Loucy (cell line): ENCODE data around the gene PSAPL1.

Experiments used
- CTCF ChIP-seq: fragments of 200-600 bp; sonication (generic); conservative IDR thresholded peaks from 2 replicates; pipeline ENCODE4 v1.5.1; 2014; ENCODE audit warnings: mild to moderate bottlenecking, antibody characterized with exemption, low read length
- EZH2phosphoT487 ChIP-seq: fragments of 200-600 bp; IDR thresholded peaks from 2 replicates; pipeline ENCODE4 v1.6.1; 2018; ENCODE audit warnings: antibody characterized with exemption, mild to moderate bottlenecking, moderate library complexity, borderline replicate concordance

GRCh38 chr4:7466904-7467303 lies 32.2 kb upstream of the PSAPL1 start:
- TF ChIP-seq EZH2phosphoT487 (no peak), CTCF (no peak)
